ENCODE data around the gene TTC7B. TPM values are rescaled to one million over a fixed set of nuclear protein-coding genes. Genes with fewer than 3 reads are reported as not detected.

Gene TTC7B
- total and polyA plus RNA-seq, 2 of the 8 experiments (the other 6 are each of a cell fraction or from before 2014, with no cell fraction given): 23.7 to 34.0 TPM

GRCh38 chr14:90541076-90541634 is 275.1 kb downstream of the TTC7B start (continued):
- no peak for TF ChIP-seq RNF2 (IDR thresholded peaks at IDR 0.05; ENCODE audit: borderline replicate concordance, low read depth, low read length, missing control alignments, poor library complexity, severe bottlenecking)
- no peak for TF ChIP-seq CEBPB (IDR thresholded peaks at IDR 0.05; ENCODE audit: low read depth, low read length)
- TF ChIP-seq SIN3A (conservative IDR thresholded peaks at IDR 0.05 in 1 of 2, IDR thresholded peaks at IDR 0.05 in 1 of 2; ENCODE audit: low read depth in 1 of 2, low read length in 2 of 2): no peak
- TF ChIP-seq SAP30 (IDR thresholded peaks at IDR 0.05; ENCODE audit: insufficient read depth, insufficient replicate concordance, low read length): no peak
- TF ChIP-seq TEAD4 (IDR thresholded peaks at IDR 0.05; ENCODE audit: low read depth, low read length): no peak
- TF ChIP-seq PHF8 (conservative IDR thresholded peaks at IDR 0.05; ENCODE audit: low read depth, low read length): no peak
